GM19455 (cell line): Measurements from ENCODE around the gene GFOD1.

ENCODE experiments used
- ATAC-seq: cut with Tn5 transposase; IDR thresholded peaks from one replicate; pipeline ENCODE4 v1.9.1; 2021; ENCODE audit not compliant: unreplicated experiment

The GFOD1 gene

GRCh38 chr6:13427801-13428582, 59.4 kb downstream of the GFOD1 start:
- ATAC-seq = peak; percentile 68

GRCh38 chr6:13427316-13427715, 60.1 kb downstream of the GFOD1 start:
- peak; percentile 18 for ATAC-seq

GRCh38 chr6:13425943-13426931, 61.2 kb downstream of the GFOD1 start:
- no peak for ATAC-seq

- no peak for ATAC-seq
Observed at GRCh38 chr6:13425270-13425873, 62.0 kb downstream of the GFOD1 start.

GRCh38 chr6:13423252-13423651, 64.1 kb downstream of the GFOD1 start:
- no peak for ATAC-seq

GRCh38 chr6:13422681-13423221, 64.6 kb downstream of the GFOD1 start:
- no peak for ATAC-seq

GRCh38 chr6:13421425-13422059, 65.9 kb downstream of the GFOD1 start:
- ATAC-seq = no peak

GRCh38 chr6:13420269-13420668, 67.1 kb downstream of the GFOD1 start:
- no peak for ATAC-seq

GRCh38 chr6:13419422-13420195, 67.8 kb downstream of the GFOD1 start:
- no peak for ATAC-seq

GRCh38 chr6:13418844-13419243, 68.6 kb downstream of the GFOD1 start:
- ATAC-seq = no peak

- ATAC-seq = no peak
Observed at GRCh38 chr6:13417954-13418353, 69.4 kb downstream of the GFOD1 start.

GRCh38 chr6:13417431-13417830, 70.0 kb downstream of the GFOD1 start:
- no peak for ATAC-seq

- no peak for ATAC-seq
Observed at GRCh38 chr6:13415283-13415682, 72.1 kb downstream of the GFOD1 start.

GRCh38 chr6:13413900-13414555, 73.4 kb downstream of the GFOD1 start:
- ATAC-seq = no peak

- no peak for ATAC-seq
Observed at GRCh38 chr6:13413466-13413862, 73.9 kb downstream of the GFOD1 start.

GRCh38 chr6:13412639-13413465, 74.5 kb downstream of the GFOD1 start:
- no peak for ATAC-seq

- no peak for ATAC-seq
Observed at GRCh38 chr6:13412211-13412610, 75.2 kb downstream of the GFOD1 start.

- no peak for ATAC-seq
Observed at GRCh38 chr6:13411484-13411883, 75.9 kb downstream of the GFOD1 start.

- no peak for ATAC-seq
Observed at GRCh38 chr6:13409991-13410390, 77.4 kb downstream of the GFOD1 start.
